HepG2 (cell line): ENCODE data around the gene NPBWR2. TPM values are rescaled to one million over a fixed set of nuclear protein-coding genes. Genes with fewer than 3 reads are reported as not detected.

Source experiments
- AGO1 ChIP-seq: fragments of 200-400 bp; formaldehyde crosslinking; IDR thresholded peaks from 2 replicates; pipeline ENCODE4 v1.6.1; 2017; ENCODE audit warnings: mild to moderate bottlenecking, low read depth, low read length, moderate library complexity; ENCODE audit not compliant: poor library complexity, severe bottlenecking
- AHDC1 ChIP-seq: sonication (generic); formaldehyde crosslinking; IDR thresholded peaks from 2 replicates; pipeline ENCODE4 v1.5.1; 2020; ENCODE audit warnings: mild to moderate bottlenecking, missing genetic modification reagents, borderline replicate concordance
- CEBPB ChIP-seq: IDR thresholded peaks from 2 replicates; pipeline ENCODE4 v1.6.1; 2011; ENCODE audit warnings: low read depth, low read length, improper control_type of control experiment, borderline replicate concordance
- CREB3 ChIP-seq: sonication (generic); formaldehyde crosslinking; IDR thresholded peaks from 2 replicates; pipeline ENCODE4 v1.5.0; 2020; ENCODE audit warnings: missing genetic modification reagents
- FOXA1 ChIP-seq, 2 experiments: fragments of 450-650 bp in 1 of 2; sonication (generic) in 1 of 2; formaldehyde crosslinking in 1 of 2; IDR thresholded peaks; 2 replicates each; pipeline versions ENCODE4 v1.4.0 to v1.6.1; 2016 to 2020; ENCODE audit warnings: missing genetic modification reagents in 1 of 2
- JUN ChIP-seq: sonication (generic); formaldehyde crosslinking; IDR thresholded peaks from 2 replicates; pipeline ENCODE4 v1.4.0; 2020; ENCODE audit warnings: mild to moderate bottlenecking, missing genetic modification reagents
- KDM6A ChIP-seq: IDR thresholded peaks from 2 replicates; pipeline ENCODE4 v1.6.1; 2016; ENCODE audit warnings: low read depth
- MEIS2 ChIP-seq: sonication (generic); formaldehyde crosslinking; IDR thresholded peaks from 2 replicates; pipeline ENCODE4 v1.9.0; 2021; ENCODE audit warnings: mild to moderate bottlenecking, missing genetic modification reagents
- NR0B2 ChIP-seq: sonication (generic); formaldehyde crosslinking; IDR thresholded peaks from 2 replicates; pipeline ENCODE4 v1.4.0; 2020; ENCODE audit warnings: mild to moderate bottlenecking, missing genetic modification reagents
- RBM39 ChIP-seq: fragments of 200-400 bp; formaldehyde crosslinking; IDR thresholded peaks from one replicate; pipeline ENCODE4 v1.6.1; 2018; ENCODE audit warnings: antibody characterized with exemption, mild to moderate bottlenecking, low read depth, low read length; ENCODE audit not compliant: poor library complexity, severe bottlenecking
- REXO4 ChIP-seq: sonication (generic); formaldehyde crosslinking; IDR thresholded peaks from 2 replicates; pipeline ENCODE4 v1.8.0; 2022; ENCODE audit warnings: missing genetic modification reagents, mild to moderate bottlenecking, borderline replicate concordance
- SKI ChIP-seq: fragments of 450-650 bp; IDR thresholded peaks from one replicate; pipeline ENCODE4 v1.6.1; 2018; ENCODE audit warnings: mild to moderate bottlenecking; ENCODE audit not compliant: partially characterized antibody
- SNAPC5 ChIP-seq: sonication (generic); formaldehyde crosslinking; IDR thresholded peaks from 2 replicates; pipeline ENCODE4 v1.8.1; 2023; ENCODE audit warnings: mild to moderate bottlenecking, missing genetic modification reagents, borderline replicate concordance
- ZFY ChIP-seq: sonication (generic); formaldehyde crosslinking; IDR thresholded peaks from 2 replicates; pipeline ENCODE4 v1.4.0; 2020; ENCODE audit warnings: missing genetic modification reagents
- ZNF577 ChIP-seq: sonication (generic); formaldehyde crosslinking; IDR thresholded peaks from 2 replicates; pipeline ENCODE4 v1.4.0; 2020; ENCODE audit warnings: mild to moderate bottlenecking, low read depth, missing genetic modification reagents, borderline replicate concordance
- ZNF597 ChIP-seq: sonication (generic); formaldehyde crosslinking; IDR thresholded peaks from 2 replicates; pipeline ENCODE4 v1.5.0; 2020; ENCODE audit warnings: missing genetic modification reagents
- ZNF761 ChIP-seq: sonication (generic); formaldehyde crosslinking; conservative IDR thresholded peaks from 2 replicates; pipeline ENCODE4 v1.4.0; 2020; ENCODE audit warnings: mild to moderate bottlenecking, missing genetic modification reagents
- ZNF850 ChIP-seq: sonication (generic); formaldehyde crosslinking; conservative IDR thresholded peaks from 2 replicates; pipeline ENCODE4 v1.9.0; 2021; ENCODE audit warnings: mild to moderate bottlenecking, missing genetic modification reagents
- polyA plus RNA-seq, 8 experiments: library from polyadenylated mRNA; depleted of rRNA in 3 of 8; stranded (reverse) in 7 of 8; unstranded in 1 of 8; fragments of >200 nt; fragmentation: Illumina TruSeq in 4 of 8; extraction: Trizol in 4 of 8; gene quantifications; 2 replicates each; pipeline versions ENCODE4 v1.2.1 to v1.2.3, GENCODE V29; 2011 to 2016; ENCODE audit warnings: low read depth in 4 of 8, missing spikeins in 1 of 8, mixed read lengths in 1 of 8; ENCODE audit not compliant: insufficient read depth in 1 of 8
- total RNA-seq, 5 experiments: library from RNA; depleted of rRNA; stranded (reverse); fragments of >200 nt; fragmentation: Illumina TruSeq; extraction: Trizol; gene quantifications; 2 replicates each; pipeline ENCODE4 v1.2.3, GENCODE V29; 2016; ENCODE audit warnings: low read depth in 1 of 5

Gene NPBWR2
- total and polyA plus RNA-seq, 2 of the 13 experiments (the other 11 are each of a cell fraction or from before 2014, with no cell fraction given): not detected

- no peak; the same call in 1 of the 2 replicates for TF ChIP-seq AHDC1 (CRISPR knock-in tag)
- TF ChIP-seq KDM6A (CRISPR knock-in tag): no peak
- TF ChIP-seq MEIS2 (CRISPR knock-in tag): no peak
- TF ChIP-seq NR0B2 (CRISPR knock-in tag): peak; percentile 53
- no peak for TF ChIP-seq RBM39
- peak; percentile 47; the same call in 1 of the 2 replicates for TF ChIP-seq CREB3 (CRISPR knock-in tag)
- no peak for TF ChIP-seq ZNF577 (CRISPR knock-in tag)
- peak; percentile 78 for TF ChIP-seq ZFY (CRISPR knock-in tag)
- no peak for TF ChIP-seq ZNF850 (CRISPR knock-in tag)
- TF ChIP-seq AGO1: peak; percentile 80
- TF ChIP-seq SKI: no peak
- no peak for TF ChIP-seq ZNF597 (CRISPR knock-in tag)
- TF ChIP-seq FOXA1 (IDR thresholded peaks at IDR 0.05): no peak
- 0 out of 2 replicates have a peak, but pooled peaks have one; percentile 4 for TF ChIP-seq FOXA1 (CRISPR knock-in tag; IDR thresholded peaks at IDR 0.05)
- 0 out of 2 replicates have a peak, but pooled peaks have one; percentile 63 for TF ChIP-seq JUN (CRISPR knock-in tag)
- 0 out of 2 replicates have a peak, but pooled peaks have one; percentile 93 for TF ChIP-seq ZNF761 (CRISPR knock-in tag)
- TF ChIP-seq REXO4 (CRISPR knock-in tag): 0 out of 2 replicates have a peak, but pooled peaks have one; percentile 46
- 0 out of 2 replicates have a peak, but pooled peaks have one; percentile 8 for TF ChIP-seq SNAPC5 (CRISPR knock-in tag)
- TF ChIP-seq CEBPB: no peak
Observed at GRCh38 chr20:64056889-64057627, 50.3 kb downstream of the NPBWR2 start (continued).
